T-helper 9 cell (primary cell): Measurements from ENCODE around the gene PPY.
"Not testable (repeated sequence)": the region's sequence is repeated elsewhere in the genome, so short reads cannot be mapped to it uniquely, and the experiment has no call there.

Source experiments
- DNase-seq: peaks from one replicate; pipeline ENCODE4 v3.0.0-alpha.2; 2020

The PPY gene

GRCh38 chr17:43928609-43929008, 13.7 kb downstream of the PPY start:
- DNase-seq: no peak

DNA sequence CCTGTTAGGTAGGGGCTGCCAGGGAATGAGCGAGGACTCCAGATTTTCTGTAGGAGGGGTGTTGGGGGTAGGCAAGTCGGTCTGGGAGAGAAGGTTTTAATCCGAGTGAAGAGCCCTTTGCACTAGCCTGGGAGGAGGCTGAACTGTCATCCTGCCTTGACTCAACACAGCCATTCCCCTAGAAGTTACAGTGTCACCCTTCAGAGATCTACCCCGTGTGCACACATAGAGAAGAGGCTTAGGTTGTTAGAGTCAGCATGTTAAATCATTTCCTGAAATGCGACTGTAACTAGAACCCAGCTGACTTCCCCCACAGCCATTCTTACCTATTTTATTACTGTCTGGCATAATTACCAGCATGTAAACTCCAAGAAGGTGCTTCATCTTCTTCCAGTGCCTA, 14.3 kb downstream of the PPY start:
- DNase-seq: not testable (repeated sequence)

DNA sequence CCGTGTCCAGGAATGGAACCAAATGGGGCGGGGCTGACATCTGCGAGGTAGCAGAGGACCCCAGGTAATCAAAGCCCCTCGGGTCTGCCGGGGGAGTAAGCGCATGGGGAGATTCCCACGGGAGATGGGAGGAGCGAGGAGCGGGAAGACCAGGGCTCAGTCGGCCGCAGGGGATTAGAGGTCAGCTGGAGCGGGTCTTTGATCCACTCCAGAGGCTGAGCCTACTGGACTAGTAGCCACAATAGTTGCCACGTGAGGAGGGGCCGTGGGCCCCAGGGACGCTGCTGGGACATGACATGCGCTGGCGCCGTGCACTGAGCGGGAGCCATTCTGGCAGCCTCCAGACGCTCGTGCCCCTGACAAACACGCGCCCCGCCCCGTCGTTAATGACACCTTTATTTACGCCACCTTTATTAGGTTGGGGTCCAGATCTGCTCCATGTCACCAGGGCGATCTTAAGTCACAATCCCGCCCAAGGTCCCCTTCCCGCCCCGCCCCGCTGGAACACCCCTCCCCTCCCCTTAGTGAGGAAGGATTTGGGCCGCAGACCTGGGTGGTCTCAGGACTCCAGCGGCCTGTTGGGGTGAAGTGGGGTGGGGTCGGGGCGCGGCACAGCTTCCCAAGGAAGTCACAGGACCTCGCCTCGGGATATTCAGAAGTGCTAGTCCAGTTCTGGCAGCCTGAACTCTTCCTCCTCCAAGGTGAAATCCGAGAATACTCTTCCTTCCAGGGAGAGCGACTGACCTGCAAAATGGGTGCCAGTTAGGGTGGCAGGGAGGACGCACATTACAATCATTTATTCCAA, 15.0 kb downstream of the PPY start:
- no peak for DNase-seq

- DNase-seq: no peak
Measured at GRCh38 chr17:43924558-43924957, 17.7 kb downstream of the PPY start.

DNA sequence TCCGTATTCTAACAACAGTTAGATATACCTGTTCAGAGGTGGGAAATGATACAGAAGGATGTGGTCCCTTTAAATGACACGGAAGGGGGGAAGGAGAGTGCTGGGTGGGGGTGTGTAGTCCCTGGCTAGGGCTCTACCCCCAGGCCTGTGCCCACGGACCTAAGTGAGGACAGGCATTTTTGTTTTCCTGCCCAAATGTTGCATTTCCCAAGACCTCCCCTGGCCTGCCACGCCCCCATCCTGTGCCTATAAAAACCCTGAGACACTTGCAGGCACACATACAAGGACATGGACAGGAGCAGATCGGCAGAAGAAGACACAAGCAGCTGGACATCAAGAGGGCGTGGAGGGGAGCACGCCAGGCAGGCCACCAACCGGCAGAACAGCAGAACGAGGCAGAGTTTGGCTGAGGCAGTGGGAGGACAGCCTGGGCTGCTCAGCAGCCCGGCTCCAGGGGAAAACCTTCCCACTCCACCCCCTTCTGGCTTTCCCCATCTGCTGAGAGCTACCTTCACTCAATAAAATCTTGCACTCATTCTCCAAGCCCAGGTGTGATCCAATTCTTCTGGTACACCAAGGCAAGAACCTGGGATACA, 21.7 kb downstream of the PPY start:
- DNase-seq: no peak

DNA sequence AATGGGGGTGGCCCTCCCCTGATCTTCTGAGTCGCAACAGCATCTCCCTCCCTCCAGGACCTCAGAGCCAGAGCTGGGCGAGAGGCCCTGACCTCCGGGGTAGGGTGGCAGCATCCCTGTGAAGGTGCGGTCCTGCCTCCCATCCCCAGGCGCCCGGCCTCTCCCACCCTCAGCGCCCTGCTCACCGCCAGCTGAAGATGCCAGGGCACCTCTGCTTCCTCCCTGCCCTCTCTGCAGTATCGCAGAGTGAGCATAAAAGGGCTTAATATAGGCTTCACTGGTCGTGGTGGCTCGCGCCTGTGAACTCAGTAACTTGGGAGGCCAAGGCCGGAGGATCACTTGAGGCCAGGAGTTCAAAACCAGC, 24.3 kb downstream of the PPY start:
- DNase-seq: no peak

GRCh38 chr17:43917348-43918025, 24.8 kb downstream of the PPY start:
- peak; percentile 27 for DNase-seq

GRCh38 chr17:43917016-43917347, 25.3 kb downstream of the PPY start:
- no peak for DNase-seq

GRCh38 chr17:43916385-43916784, 25.9 kb downstream of the PPY start:
- DNase-seq: no peak

DNA sequence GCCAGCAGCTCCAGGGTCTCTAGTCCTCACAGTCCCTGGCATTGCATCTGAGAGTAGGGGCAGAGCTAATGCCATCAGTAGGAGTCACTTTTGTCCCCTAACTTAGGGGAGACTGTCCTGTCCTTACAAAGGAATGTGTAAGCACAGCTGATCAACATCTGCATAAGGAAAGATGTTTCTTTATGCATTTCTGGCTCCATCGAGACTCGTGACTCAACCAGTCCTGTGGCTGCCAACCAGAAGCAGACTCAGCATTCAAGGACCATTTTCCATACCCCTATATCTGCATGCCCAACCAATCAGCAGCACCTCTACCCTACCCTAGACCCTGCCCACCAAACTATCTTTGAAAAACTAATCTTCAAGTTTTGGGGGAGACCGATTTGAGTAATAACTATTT, 26.7 kb downstream of the PPY start:
- DNase-seq: no peak

DNA sequence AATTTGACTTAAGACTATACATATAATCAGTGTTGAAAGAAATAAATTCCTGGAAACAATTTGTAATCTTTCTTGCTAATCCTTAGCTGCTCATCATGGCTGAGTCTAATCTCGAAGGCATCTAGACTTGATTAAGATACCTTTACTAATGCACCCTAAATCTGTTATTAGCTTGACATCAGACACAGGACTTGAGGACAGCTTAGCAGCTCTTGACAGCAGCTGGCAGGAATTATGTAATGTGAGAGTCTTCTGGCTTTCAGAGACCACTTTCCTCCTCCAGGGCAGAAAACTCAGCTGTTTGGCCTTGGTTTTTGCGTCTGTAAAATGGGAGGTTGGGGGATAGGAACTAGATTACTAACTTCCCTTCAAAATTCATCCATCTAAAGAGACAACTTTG, 27.8 kb downstream of the PPY start:
- no peak for DNase-seq

DNA sequence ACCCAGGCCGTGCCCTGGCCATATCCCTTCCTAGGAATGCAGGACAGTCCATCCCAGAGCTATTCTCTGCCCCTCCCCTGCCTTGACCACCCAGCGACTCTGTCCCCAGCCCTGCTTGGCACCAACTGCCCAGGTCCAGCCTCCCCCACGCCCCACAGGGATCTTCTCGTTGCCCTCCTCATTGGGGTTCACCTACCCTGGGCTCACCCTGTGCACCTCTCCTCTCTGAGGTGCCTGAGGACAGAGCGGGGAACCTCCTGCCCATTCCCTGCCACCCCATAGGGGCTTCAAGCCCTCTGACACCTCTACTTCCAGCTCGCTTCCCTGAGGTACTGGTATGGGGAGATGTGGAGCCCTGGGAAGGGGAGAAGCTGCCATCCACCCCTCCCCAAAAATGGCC, 28.7 kb downstream of the PPY start:
- DNase-seq: no peak

- no peak for DNase-seq
Measured at GRCh38 chr17:43912635-43913304, 29.5 kb downstream of the PPY start.

- no peak for DNase-seq
Measured at GRCh38 chr17:43911904-43912303, 30.4 kb downstream of the PPY start.

- DNase-seq: no peak
Measured at GRCh38 chr17:43909537-43910231, 32.6 kb downstream of the PPY start.

DNA sequence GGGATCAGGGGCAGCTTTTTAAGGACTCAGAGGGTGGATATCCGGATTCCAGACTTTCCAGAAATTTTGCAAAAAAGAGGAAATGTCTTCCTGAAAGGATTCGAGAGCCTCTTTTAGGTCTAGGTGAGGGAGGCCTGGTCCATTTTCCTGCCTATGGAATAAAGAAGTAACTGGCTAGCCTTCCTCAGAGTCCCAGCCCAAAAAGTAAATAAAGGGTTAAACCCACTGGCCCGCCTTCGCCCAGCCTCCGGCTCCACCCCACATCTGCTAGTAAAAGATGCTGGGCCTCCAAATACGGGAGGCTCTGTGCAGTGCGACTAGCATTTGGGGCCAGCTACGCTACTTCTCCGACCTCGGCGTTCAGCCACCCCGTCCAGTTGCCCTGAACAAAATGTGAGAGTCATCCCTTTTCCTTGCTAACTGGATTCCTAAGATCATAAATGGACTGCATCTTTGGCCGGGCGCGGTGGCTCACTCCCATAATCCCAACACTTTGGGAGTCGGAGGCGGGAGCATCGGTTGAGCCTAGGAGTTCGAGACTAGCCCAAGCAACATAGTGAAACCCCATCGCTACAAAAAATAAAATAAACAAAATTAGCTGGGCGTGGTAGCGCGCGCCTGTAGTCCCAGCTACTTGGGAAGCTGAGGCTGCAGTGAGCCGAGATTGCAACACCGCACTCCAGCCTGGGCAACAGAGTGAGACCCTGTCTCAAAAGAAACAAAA, 34.1 kb downstream of the PPY start:
- peak; percentile 36 for DNase-seq

DNA sequence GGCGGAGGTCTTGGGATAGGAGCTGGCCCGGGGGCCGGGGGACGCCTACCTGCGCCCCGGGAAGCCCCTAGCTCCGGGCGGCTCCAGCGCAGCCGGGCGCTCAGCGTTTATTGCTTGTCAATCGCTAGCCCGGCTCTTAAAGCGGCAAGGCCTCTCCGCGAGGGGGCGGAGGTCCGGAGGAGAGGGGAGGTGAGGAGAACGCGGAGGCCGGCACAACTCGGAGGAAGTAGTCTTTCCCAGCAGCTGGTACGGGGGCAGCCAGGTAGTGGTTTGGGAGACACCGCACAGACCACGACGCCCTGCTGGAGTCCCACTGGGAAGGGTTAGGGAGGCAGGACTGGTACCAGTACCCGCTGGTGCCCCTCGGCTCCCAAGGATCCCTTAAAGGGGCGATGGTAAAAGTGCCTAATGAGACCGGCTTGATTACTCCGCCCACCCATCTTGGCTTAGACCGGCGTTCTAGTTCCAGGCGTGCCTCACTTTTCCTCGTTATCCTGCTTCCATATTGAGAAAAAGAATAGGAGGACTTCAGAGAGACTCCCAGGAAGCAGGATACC, 34.8 kb downstream of the PPY start, which contains the start of gene MPP2:
Gene MPP2 (minus strand): TSS at position 112 of the 557 bp plus-strand sequence. CDS start 3,076 bp downstream, outside the sequence.
- DNase-seq: peak; percentile 50

GRCh38 chr17:43906951-43907424, 35.3 kb downstream of the PPY start:
- DNase-seq: peak; percentile 9

GRCh38 chr17:43905985-43906852, 36.1 kb downstream of the PPY start:
- DNase-seq: peak; percentile 42

GRCh38 chr17:43905400-43905984, 36.8 kb downstream of the PPY start:
- no peak for DNase-seq
